H1 (cell line): ENCODE measurements around the gene CCDC40. TPM values are rescaled to one million over a fixed set of nuclear protein-coding genes. Genes with fewer than 3 reads are reported as not detected.

Experiments used
- CTCF ChIA-PET: fragments of 300-600 bp; sonication (Branson Sonifier 250); formaldehyde crosslinking; loops from one replicate; lab custom pipeline; 2021; ENCODE audit not compliant: partially characterized antibody; lab: Charles Lee
- POLR2A ChIA-PET: fragments of 300-600 bp; sonication (Branson Sonifier 250); formaldehyde crosslinking; loops from one replicate; lab custom pipeline; 2021; ENCODE audit warnings: inconsistent platforms; ENCODE audit not compliant: partially characterized antibody; lab: Charles Lee
- DNase-seq, 2 experiments: peaks; one replicate each; pipeline versions ENCODE4 v3.0.0 to v3.0.0-alpha.2; 2010 to 2022; ENCODE audit warnings: low spot score in 2 of 2, low read depth in 1 of 2, mixed read lengths in 1 of 2
- FAIRE-seq: peaks from 2 replicates; lab custom pipeline; 2011; peaks lifted over from hg19 to GRCh38; lab: Jason Lieb, UNC
- H2AFZ ChIP-seq: 2 replicates; pipeline ENCODE4 v1.8.1; 2012; ENCODE audit warnings: low read length, inconsistent platforms
- H2AK5ac ChIP-seq: 2 replicates; pipeline ENCODE4 v1.6.1; 2013; ENCODE audit warnings: low read depth, low read length
- H2BK120ac ChIP-seq: replicated peaks from 2 replicates; pipeline ENCODE3; 2013; ENCODE audit warnings: low read depth, low read length, inconsistent platforms
- H2BK12ac ChIP-seq: 2 replicates; pipeline ENCODE4 v1.6.1; 2013; ENCODE audit warnings: low read depth, low read length
- H2BK15ac ChIP-seq: 2 replicates; pipeline ENCODE4 v1.6.1; 2013; ENCODE audit warnings: low read length
- H2BK20ac ChIP-seq: 2 replicates; pipeline ENCODE4 v1.6.1; 2013; ENCODE audit warnings: low read length
- H2BK5ac ChIP-seq: 2 replicates; pipeline ENCODE4 v1.6.1; 2013; ENCODE audit warnings: low read depth, low read length
- H3K14ac ChIP-seq: 2 replicates; pipeline ENCODE4 v1.6.1; 2013; ENCODE audit warnings: inconsistent platforms; ENCODE audit not compliant: insufficient read length
- H3K18ac ChIP-seq: 2 replicates; pipeline ENCODE4 v1.6.1; 2013; ENCODE audit warnings: low read length; ENCODE audit errors: extremely low read depth
- H3K23ac ChIP-seq: 2 replicates; pipeline ENCODE4 v1.6.1; 2013; ENCODE audit warnings: inconsistent platforms; ENCODE audit not compliant: insufficient read length
- H3K23me2 ChIP-seq: 2 replicates; pipeline ENCODE4 v1.6.1; 2013; ENCODE audit warnings: low read depth, low read length
- H3K27ac ChIP-seq: 2 replicates; pipeline ENCODE4 v1.6.1; 2011; ENCODE audit warnings: low read depth, low read length, inconsistent platforms
- H3K27me3 ChIP-seq, 4 experiments: replicated peaks in 1 of 4; 1 replicate in 1 of 4; 2 replicates in 3 of 4; pipeline versions ENCODE4 v1.6.1 to v1.8.1; 2011 to 2013; ENCODE audit warnings: low read length in 3 of 4, mild to moderate bottlenecking in 3 of 4, inconsistent platforms in 2 of 4, mixed read lengths in 2 of 4, moderate library complexity in 1 of 4; ENCODE audit not compliant: control insufficient read depth in 3 of 4, insufficient read depth in 3 of 4; ENCODE audit errors: extremely low read depth in 1 of 4
- H3K36me3 ChIP-seq, 4 experiments: 2 replicates each; pipeline versions ENCODE4 v1.6.1 to v1.8.1; 2011 to 2013; ENCODE audit warnings: mild to moderate bottlenecking in 4 of 4, low read length in 3 of 4, moderate library complexity in 2 of 4, control low read depth in 1 of 4, inconsistent platforms in 1 of 4; ENCODE audit not compliant: insufficient read depth in 4 of 4, control insufficient read depth in 2 of 4
- H3K4ac ChIP-seq: replicated peaks from 2 replicates; pipeline ENCODE3; 2013; ENCODE audit warnings: low read length, low read depth, mixed read lengths, inconsistent platforms; ENCODE audit not compliant: insufficient read length
- H3K4me1 ChIP-seq, 4 experiments: replicated peaks in 1 of 4; 1 replicate in 1 of 4; 2 replicates in 3 of 4; pipeline versions ENCODE4 v1.6.1 to v1.8.1; 2011 to 2013; ENCODE audit warnings: low read length in 3 of 4, inconsistent platforms in 2 of 4, mixed read lengths in 1 of 4; ENCODE audit not compliant: insufficient read depth in 4 of 4, control insufficient read depth in 3 of 4
- H3K4me2 ChIP-seq, 2 experiments: 2 replicates each; pipeline versions ENCODE4 v1.6.1 to v1.8.1; 2011 to 2013; ENCODE audit warnings: low read depth in 2 of 2, low read length in 2 of 2, control low read depth in 1 of 2, inconsistent platforms in 1 of 2, mild to moderate bottlenecking in 1 of 2; ENCODE audit not compliant: insufficient read depth in 1 of 2
- H3K4me3 ChIP-seq, 4 experiments: fragments of 200-600, 300-600 bp in 1 of 4; sonication (generic), shearing (Covaris generic), sonication (Bioruptor Twin) in 1 of 4; 2 replicates each; pipeline versions ENCODE4 v1.5.1 to v1.8.1; 2011 to 2016; ENCODE audit warnings: low read length in 4 of 4, low read depth in 3 of 4, control low read depth in 2 of 4, inconsistent platforms in 2 of 4, mild to moderate bottlenecking in 2 of 4, mixed read lengths in 1 of 4, moderate library complexity in 1 of 4; ENCODE audit not compliant: insufficient read depth in 2 of 4; ENCODE audit errors: extremely low read depth in 1 of 4
- H3K56ac ChIP-seq: replicated peaks from 2 replicates; pipeline ENCODE3; 2013; ENCODE audit warnings: low read depth, mild to moderate bottlenecking, mixed read lengths, low read length, inconsistent platforms; ENCODE audit not compliant: insufficient read length
- H3K79me1 ChIP-seq: 2 replicates; pipeline ENCODE4 v1.6.1; 2013; ENCODE audit warnings: low read depth, low read length, control low read depth
- H3K79me2 ChIP-seq, 2 experiments: 2 replicates each; pipeline versions ENCODE4 v1.6.1 to v1.8.1; 2012 to 2013; ENCODE audit warnings: low read length in 2 of 2, mild to moderate bottlenecking in 2 of 2, inconsistent platforms in 1 of 2; ENCODE audit not compliant: insufficient read depth in 2 of 2, control insufficient read depth in 1 of 2
- H3K9ac ChIP-seq, 4 experiments: replicated peaks in 1 of 4; 1 replicate in 1 of 4; 2 replicates in 3 of 4; pipeline versions ENCODE4 v1.6.1 to v1.8.1; 2011 to 2013; ENCODE audit warnings: low read depth in 3 of 4, low read length in 3 of 4, control low read depth in 2 of 4, mild to moderate bottlenecking in 2 of 4, moderate library complexity in 2 of 4, inconsistent platforms in 1 of 4; ENCODE audit errors: extremely low read depth in 1 of 4
- H3K9me3 ChIP-seq, 2 experiments: 2 replicates each; pipeline versions ENCODE4 v1.6.1 to v1.8.1; 2012 to 2013; ENCODE audit warnings: mild to moderate bottlenecking in 2 of 2, moderate library complexity in 2 of 2, control low read depth in 1 of 2, inconsistent platforms in 1 of 2, low read depth in 1 of 2, low read length in 1 of 2, mixed read lengths in 1 of 2; ENCODE audit not compliant: insufficient read depth in 2 of 2
- H4K20me1 ChIP-seq, 2 experiments: replicated peaks in 1 of 2; 2 replicates each; pipeline versions ENCODE3 to v1.8.1; 2011 to 2013; ENCODE audit warnings: inconsistent platforms in 2 of 2, low read length in 2 of 2, mild to moderate bottlenecking in 1 of 2; ENCODE audit not compliant: insufficient read depth in 2 of 2, control insufficient read depth in 1 of 2
- H4K5ac ChIP-seq: 2 replicates; pipeline ENCODE4 v1.6.1; 2013; ENCODE audit warnings: low read length, low read depth, mixed read lengths, inconsistent platforms; ENCODE audit not compliant: insufficient read length
- H4K8ac ChIP-seq: 2 replicates; pipeline ENCODE4 v1.8.0; 2013; ENCODE audit warnings: mild to moderate bottlenecking, moderate library complexity, low read length, inconsistent platforms; ENCODE audit not compliant: insufficient read depth; ENCODE audit errors: extremely low read depth
- H4K91ac ChIP-seq: replicated peaks from 2 replicates; pipeline ENCODE3; 2013; ENCODE audit warnings: low read length, mixed read lengths, inconsistent platforms; ENCODE audit not compliant: insufficient read length
- KDM4A ChIP-seq: IDR thresholded peaks from one replicate; pipeline ENCODE4 v1.7.1; 2012; ENCODE audit warnings: low read depth, mild to moderate bottlenecking, moderate library complexity, low read length, inconsistent platforms; ENCODE audit not compliant: severe bottlenecking
- NRF1 ChIP-seq: IDR thresholded peaks from 2 replicates; pipeline ENCODE4 v1.6.1; 2011; ENCODE audit warnings: mild to moderate bottlenecking, low read depth, low read length, improper control_type of control experiment
- WGBS, 2 experiments: shearing (Covaris generic) in 1 of 2; methylation state at CpG; one replicate each; pipeline versions ENCODE4 v1.1.6 to v1.1.7; 2013 to 2015; ENCODE audit warnings: low lambda C conversion rate in 2 of 2, mixed read lengths in 2 of 2, inconsistent platforms in 1 of 2, low coverage in 1 of 2, missing lambda C conversion rate in 1 of 2; ENCODE audit not compliant: insufficient replicate concordance in 2 of 2, insufficient coverage in 1 of 2, insufficient read length in 1 of 2; ENCODE audit errors: extremely low coverage in 1 of 2, missing lambda C conversion rate in 1 of 2; 5-methylcytosine and 5-hydroxymethylcytosine counted together
- polyA plus RNA-seq, 7 experiments: library from polyadenylated mRNA; depleted of rRNA in 3 of 7; stranded (reverse) in 5 of 7; unstranded in 2 of 7; fragments of >200 nt in 5 of 7; fragments of 200-250 nt in 2 of 7; gene quantifications; 1 replicate in 5 of 7; 2 replicates in 1 of 7; 4 replicates in 1 of 7; pipeline versions ENCODE4 v1.2.1 to v1.2.3, GENCODE V29; 2011 to 2013; ENCODE audit warnings: missing spikeins in 2 of 7, mixed read lengths in 2 of 7
- total RNA-seq: library from RNA; stranded (reverse); fragmentation: NEBNext Ultra II Directional; extraction: Animal tissue kit (Norgen Biotek cat#: 25700); gene quantifications from 2 replicates; pipeline ENCODE4 v1.2.1, GENCODE V29; 2021

CCDC40 gene
- total and polyA plus RNA-seq, 2 of the 8 experiments (the other 6 are each of a cell fraction or from before 2014, with no cell fraction given), result 4.1 to 11.5 TPM

GRCh38 chr17:80101946-80102663 is 65.7 kb downstream of the CCDC40 start:
- Histone ChIP-seq H3K27ac (peak overlapping the region; percentile 20; the same call in 1 of the 2 replicates), H2BK15ac (0 out of 2 replicates have a peak overlapping the region, but pooled peaks have one; percentile 20), H3K23me2 (peaks cover 8% of the 10 kb centered on the region; the same call in 1 of the 2 replicates), H3K4ac (peak overlapping the region; percentile 74), H4K20me1 (no peaks in the 10 kb centered on the region), H4K8ac (peak overlapping the region; percentile 90), H3K14ac (peak overlapping the region; percentile 82), H2BK120ac (no peak overlapping the region), H3K79me2 (no peaks in the 10 kb centered on the region), H3K79me1 (no peaks in the 10 kb centered on the region; the same call in 1 of the 2 replicates), H3K4me1 (peaks cover 0 to 7% (median 1%) of the 10 kb centered on the region in 4 experiments; a peak in 4 of 7 replicates), H2BK12ac (no peak overlapping the region), H3K36me3 (no peaks in the 10 kb centered on the region), H3K4me3 (peak overlapping the region; percentile 67 to 86 (median 78)), H2AFZ (peak overlapping the region; percentile 83; the same call in 1 of the 2 replicates), H4K91ac (no peak overlapping the region), H3K9me3 (no peaks in the 10 kb centered on the region), H3K9ac (peak overlapping the region in 3 of 4 experiments; percentile 5 to 71 (median 69); a peak in 5 of 7 replicates), H3K23ac (no peak overlapping the region), H2BK5ac (no peak overlapping the region), H3K18ac (no peak overlapping the region), H2AK5ac (peak overlapping the region; percentile 66; the same call in 1 of the 2 replicates), H3K27me3 (peaks cover 0 to 9% (median 5%) of the 10 kb centered on the region in 4 experiments; a peak in 3 of 7 replicates), H3K4me2 (peak overlapping the region; percentile 89 to 99), H4K5ac (no peak overlapping the region), H2BK20ac (no peak overlapping the region), H3K56ac (peak overlapping the region; percentile 34)
- no peak for FAIRE-seq
- no peak for DNase-seq
- ChIA-PET CTCF (interaction anchor here (0.7 to 6.8 kb wide), 20 partner anchors 7 to 294 kb away, joined by 3 to 43 read pairs (median 4); no protein-coding TSS in a partner anchor), POLR2A (interaction anchor here (0.9 to 2.5 kb wide), 19 partner anchors 9 to 167 kb away, joined by 3 to 20 read pairs (median 5); partner anchors contain the start of gene RNF213)
- TF ChIP-seq NRF1 (no peak), KDM4A (peak; percentile 1)
- WGBS, 2 experiments, result 36% methylated on average over 21 of the region's 21 CpGs; no CpG with 5 or more reads in 1 of the 2 experiments
